BE2C (cell line): Measurements from ENCODE around the gene SPSB3.
A peak's percentile ranks its signal among the peaks of the same experiment; 100 is the strongest.

ENCODE experiments used
- DNase-seq: peaks from one replicate; pipeline ENCODE4 v3.0.0-alpha.2; 2020
- H3K27me3 ChIP-seq: fragments of 250-450 bp; sonication (Bioruptor Pico); 2 replicates; pipeline ENCODE4 v1.5.1; 2020; ENCODE audit warnings: mild to moderate bottlenecking
- H3K36me3 ChIP-seq: fragments of 250-450 bp; sonication (Bioruptor Pico); 2 replicates; pipeline ENCODE4 v1.5.1; 2020; ENCODE audit warnings: mild to moderate bottlenecking
- H3K4me1 ChIP-seq: fragments of 250-450 bp; sonication (Bioruptor Pico); 2 replicates; pipeline ENCODE4 v1.5.1; 2020
- H3K4me3 ChIP-seq: 2 replicates; pipeline ENCODE4 v1.5.1; 2011; ENCODE audit warnings: low read depth, low read length
- H3K9me3 ChIP-seq: fragments of 250-450 bp; sonication (Bioruptor Pico); 2 replicates; pipeline ENCODE4 v1.5.1; 2020
- TF ChIP-seq, protein P1 (sequence below): IDR thresholded peaks from 2 replicates; pipeline ENCODE4 v1.5.1; 2012; ENCODE audit warnings: mild to moderate bottlenecking, low read depth, low read length

Gene SPSB3

DNA sequence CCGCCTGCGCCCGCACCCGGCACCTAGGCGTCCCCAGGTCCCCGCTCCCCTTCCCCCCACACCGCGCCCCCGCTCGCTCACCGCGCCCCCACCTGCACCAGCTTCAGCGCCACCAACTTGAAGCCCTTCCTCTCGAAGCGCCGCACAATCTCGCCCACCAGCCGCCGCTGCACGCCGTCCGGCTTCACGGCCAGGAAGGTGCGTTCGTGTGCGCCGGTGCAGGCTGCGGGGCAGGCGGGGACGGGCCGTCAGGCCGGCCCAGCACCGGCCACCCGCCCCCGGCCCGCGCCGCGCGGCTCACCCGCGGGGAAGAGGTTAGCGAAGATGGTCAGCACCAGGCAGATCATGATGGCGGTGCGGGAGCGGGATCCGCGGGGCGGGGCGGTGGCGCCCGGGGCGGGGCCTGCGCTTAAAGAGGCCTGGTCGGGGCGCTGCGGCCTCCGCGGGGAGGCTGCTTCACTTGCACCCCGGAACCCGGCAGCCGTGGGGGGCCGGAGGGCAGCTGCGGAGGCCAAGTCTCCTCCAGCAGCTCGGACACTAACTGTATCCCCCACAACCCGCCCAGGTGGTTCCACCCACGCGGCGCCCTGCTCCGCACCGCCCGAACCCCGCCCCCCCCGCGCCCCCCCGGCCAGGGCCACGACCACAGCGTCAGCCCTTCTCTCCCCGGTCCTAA, 11.0 kb downstream of the SPSB3 start, which contains the start of gene NME3:
NME3 (minus strand) TSS at position 356 of the 676 bp plus-strand sequence; CDS start at position 347, 9 bp downstream.
- Histone ChIP-seq H3K36me3 (peaks cover 49% of the 10 kb centered on the region), H3K4me1 (peaks cover 4% of the 10 kb centered on the region), H3K9me3 (no peaks in the 10 kb centered on the region), H3K4me3 (peak within 1 kb of the TSS; percentile 92), H3K27me3 (no peaks in the 10 kb centered on the region)
- DNase-seq: peak; percentile 77
- TF ChIP-seq, protein P1, sequence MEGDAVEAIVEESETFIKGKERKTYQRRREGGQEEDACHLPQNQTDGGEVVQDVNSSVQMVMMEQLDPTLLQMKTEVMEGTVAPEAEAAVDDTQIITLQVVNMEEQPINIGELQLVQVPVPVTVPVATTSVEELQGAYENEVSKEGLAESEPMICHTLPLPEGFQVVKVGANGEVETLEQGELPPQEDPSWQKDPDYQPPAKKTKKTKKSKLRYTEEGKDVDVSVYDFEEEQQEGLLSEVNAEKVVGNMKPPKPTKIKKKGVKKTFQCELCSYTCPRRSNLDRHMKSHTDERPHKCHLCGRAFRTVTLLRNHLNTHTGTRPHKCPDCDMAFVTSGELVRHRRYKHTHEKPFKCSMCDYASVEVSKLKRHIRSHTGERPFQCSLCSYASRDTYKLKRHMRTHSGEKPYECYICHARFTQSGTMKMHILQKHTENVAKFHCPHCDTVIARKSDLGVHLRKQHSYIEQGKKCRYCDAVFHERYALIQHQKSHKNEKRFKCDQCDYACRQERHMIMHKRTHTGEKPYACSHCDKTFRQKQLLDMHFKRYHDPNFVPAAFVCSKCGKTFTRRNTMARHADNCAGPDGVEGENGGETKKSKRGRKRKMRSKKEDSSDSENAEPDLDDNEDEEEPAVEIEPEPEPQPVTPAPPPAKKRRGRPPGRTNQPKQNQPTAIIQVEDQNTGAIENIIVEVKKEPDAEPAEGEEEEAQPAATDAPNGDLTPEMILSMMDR: no peak

DNA sequence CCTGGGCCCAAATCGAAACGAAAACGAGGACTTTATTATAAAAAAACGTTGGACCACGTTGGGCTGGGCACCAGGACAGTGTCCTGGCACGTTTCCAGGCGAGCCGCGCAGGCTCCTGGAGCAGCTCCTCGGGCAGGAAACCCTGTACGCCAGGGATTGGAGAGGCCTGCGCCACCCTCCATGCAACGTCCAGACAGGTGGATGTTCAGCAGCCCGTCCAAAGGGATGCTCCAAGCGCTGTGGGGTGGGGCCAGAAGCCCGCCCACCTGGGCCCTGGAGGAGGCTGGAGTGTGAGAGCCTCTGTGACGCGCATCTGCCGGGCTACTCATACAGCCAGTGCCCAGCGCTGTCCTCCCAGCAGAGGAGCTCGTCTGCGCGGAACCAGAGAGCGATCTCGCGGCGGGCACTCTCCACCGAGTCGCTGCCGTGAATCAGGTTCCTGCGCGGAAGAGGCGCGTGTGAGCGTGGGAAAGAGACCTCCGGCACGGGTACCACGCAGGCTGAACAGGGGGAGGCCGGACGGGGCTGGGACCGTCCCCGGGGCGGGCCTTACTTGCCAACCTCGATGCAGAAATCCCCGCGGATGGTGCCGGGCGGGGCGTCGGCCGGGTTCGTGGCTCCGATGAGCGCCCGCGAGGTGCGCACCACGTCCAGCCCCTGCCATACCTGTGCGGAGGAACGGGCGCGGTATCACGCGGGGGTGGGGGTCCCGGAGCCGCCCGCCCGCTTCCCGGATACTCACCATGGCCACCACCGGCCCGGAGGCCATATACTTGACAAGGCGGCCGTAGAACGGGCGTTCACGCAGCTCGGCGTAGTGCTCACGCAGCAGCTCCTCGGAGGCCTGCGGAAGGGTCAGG, 11.8 kb downstream of the SPSB3 start:
- Histone ChIP-seq H3K4me3 (peak overlapping the region; percentile 92), H3K4me1 (peaks cover 4% of the 10 kb centered on the region), H3K36me3 (peaks cover 53% of the 10 kb centered on the region), H3K27me3 (no peaks in the 10 kb centered on the region), H3K9me3 (no peaks in the 10 kb centered on the region)
- peak; percentile 84 for DNase-seq
- TF ChIP-seq, protein P1: no peak

DNA sequence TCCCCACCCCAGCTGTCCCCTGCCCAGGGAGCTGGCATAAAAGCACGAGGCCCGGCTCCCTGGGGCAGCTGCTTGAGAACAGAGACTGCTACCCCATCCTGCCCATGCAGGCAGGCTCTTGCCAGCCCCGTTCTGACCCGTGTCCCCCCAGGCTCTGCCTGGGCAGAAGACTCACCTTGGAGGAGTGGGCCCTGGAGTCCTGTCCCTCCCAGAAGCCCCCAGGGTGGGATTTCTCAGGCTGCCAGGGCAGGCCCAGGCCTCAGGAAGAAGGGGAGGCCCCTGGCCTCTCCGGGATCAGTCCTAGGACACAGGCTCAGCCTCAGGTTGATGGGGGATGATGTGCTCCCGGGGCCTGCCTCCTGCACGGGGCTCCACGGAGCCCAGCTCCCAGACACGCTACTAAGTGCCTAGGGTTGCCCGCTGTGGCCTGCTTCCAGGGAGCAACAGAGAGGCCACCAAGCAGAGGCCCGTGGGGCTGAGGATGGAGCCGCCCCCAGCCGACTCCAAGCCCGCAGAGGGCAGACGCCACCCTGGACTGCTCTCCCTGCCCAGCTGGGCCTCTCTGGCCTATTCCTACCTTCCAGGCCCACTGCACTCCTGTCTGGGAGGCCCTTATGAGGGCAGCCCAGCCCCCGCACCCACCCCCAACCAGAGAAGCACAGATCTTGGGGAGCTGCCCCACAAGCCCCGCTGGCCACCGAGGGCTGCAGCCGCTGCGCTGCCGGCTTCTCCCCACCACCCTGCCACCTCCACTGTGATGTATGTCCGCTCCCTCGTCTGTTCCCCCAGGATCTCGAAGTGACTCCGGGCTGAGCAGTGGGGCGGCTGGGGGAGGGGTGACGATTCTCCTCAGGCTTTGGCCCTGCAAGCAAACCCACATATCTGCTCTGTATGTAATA, 12.7 kb downstream of the SPSB3 start:
- no peak for DNase-seq
- Histone ChIP-seq H3K4me1 (peaks cover 4% of the 10 kb centered on the region), H3K27me3 (no peaks in the 10 kb centered on the region), H3K9me3 (no peaks in the 10 kb centered on the region), H3K4me3 (peak overlapping the region; percentile 92), H3K36me3 (peaks cover 60% of the 10 kb centered on the region)
- TF ChIP-seq, protein P1: no peak

DNA sequence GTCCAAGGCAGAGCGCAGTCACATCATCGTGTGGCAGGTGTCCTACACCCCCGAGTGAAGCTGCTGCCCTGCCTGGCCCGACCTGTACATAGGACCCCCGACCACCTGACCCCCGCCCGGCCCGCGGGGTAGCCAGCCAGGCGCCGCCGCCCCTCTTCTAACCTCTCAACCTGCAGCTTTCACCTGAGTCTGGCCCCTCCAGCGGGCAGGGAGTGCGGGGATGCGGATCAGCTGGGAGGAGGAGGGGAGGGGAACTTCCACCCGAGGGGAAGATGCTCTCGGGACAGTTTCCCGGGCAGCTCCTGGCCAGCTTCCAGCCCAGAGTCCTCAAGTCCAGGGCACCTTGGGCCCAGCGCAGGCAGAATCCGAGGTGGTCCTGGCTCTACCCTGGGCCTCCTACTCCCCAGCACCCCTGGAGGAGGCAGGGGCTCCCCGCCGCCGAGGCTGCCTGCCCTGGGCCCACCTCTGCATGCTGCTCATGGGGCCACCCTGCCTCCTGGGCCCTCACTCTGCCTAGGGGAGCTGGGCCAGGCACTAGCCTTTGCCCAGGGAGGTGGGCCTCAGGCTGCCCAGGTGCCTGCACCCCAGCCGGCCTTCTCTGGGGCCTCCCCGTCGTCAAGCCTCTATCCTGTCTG, 13.5 kb downstream of the SPSB3 start:
- TF ChIP-seq, protein P1: no peak
- peaks cover 67% of the 10 kb centered on the region for H3K36me3 ChIP-seq
- no peak overlapping the region for H3K4me3 ChIP-seq
- no peaks in the 10 kb centered on the region for H3K9me3 ChIP-seq
- no peaks in the 10 kb centered on the region for H3K27me3 ChIP-seq
- no peak for DNase-seq
- H3K4me1 ChIP-seq: peaks cover 4% of the 10 kb centered on the region

DNA sequence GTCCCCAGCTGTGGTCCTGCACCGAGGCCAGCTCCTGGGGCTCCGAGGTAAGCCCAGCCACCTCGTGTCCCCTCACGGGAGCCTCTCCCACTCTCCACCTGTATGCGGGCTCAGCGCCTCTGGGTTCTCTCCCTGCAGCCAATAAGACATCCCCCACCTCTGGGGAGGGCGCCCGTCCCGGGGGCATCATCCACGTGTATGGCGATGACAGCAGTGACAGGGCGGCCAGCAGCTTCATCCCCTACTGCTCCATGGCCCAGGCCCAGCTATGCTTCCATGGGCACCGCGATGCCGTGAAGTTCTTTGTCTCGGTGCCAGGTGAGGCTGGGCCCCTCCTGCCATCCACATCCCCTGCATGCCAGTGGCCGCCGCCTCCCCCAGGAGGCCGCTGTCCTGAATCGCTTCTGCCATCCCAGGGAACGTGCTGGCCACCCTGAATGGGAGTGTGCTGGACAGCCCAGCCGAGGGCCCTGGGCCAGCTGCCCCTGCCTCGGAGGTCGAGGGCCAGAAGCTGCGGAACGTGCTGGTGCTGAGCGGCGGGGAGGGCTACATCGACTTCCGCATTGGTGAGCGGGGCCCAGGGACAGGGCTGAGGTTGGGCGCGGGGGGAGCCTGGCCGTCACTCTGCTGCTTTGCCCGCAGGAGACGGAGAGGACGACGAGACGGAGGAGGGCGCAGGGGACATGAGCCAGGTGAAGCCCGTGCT, 14.2 kb downstream of the SPSB3 start:
- TF ChIP-seq, protein P1: no peak

More for the DNA sequence above, 14.2 kb downstream of the SPSB3 start:
- peaks cover 4% of the 10 kb centered on the region for H3K4me1 ChIP-seq
- no peak for DNase-seq
- H3K27me3 ChIP-seq: no peaks in the 10 kb centered on the region
- no peaks in the 10 kb centered on the region for H3K9me3 ChIP-seq
- peaks cover 71% of the 10 kb centered on the region for H3K36me3 ChIP-seq
- H3K4me3 ChIP-seq: no peak overlapping the region
